ENCODE data around the gene MAN1C1. TPM values are rescaled to one million over a fixed set of nuclear protein-coding genes. Genes with fewer than 3 reads are reported as not detected.
A peak's percentile ranks its signal among the peaks of the same experiment; 100 is the strongest.

MAN1C1 gene
- total RNA-seq, 2 donors from 2014 or later: 22.8 to 34.4 TPM

DNA sequence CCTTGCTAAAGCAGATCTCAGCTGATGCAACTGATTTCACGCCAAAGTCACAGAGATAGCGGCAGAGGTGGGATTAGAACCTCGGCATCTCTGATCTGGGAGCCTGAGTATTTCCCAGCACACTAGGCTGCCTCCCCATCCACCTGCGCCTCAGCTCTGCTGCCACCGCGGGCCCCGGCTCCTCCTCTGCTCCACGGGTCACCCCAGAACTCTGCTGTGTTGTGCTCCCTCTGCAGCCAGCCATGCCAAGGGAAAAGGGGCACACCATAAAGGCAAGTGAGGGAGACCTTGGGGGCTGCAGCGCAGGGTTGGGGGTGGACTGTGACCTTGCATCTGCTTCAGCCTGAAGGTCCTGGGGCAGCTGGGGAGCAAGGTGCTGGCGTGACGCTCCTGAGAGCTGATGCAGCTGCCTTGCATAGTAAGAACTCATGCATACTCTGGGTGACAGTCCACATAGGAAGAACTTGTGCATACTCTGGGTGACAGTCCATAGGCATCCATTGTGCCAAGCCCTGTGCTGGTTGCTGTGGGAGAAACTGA lies 68.7 kb downstream of the MAN1C1 start:
- H3K4me3 ChIP-seq: no peak overlapping the region
- H3K4me1 ChIP-seq (replicated peaks): peaks cover 6% of the 10 kb centered on the region
- intact Hi-C loops (cut with DNase I): no loop called here
- 94% methylated on average over 11 of the region's 11 CpGs for WGBS
- no peak overlapping the region for H3K27ac ChIP-seq
- H3K27me3 ChIP-seq (replicated peaks; ENCODE audit: insufficient read depth): no peaks in the 10 kb centered on the region
- no peaks in the 10 kb centered on the region for H3K36me3 ChIP-seq
- TF ChIP-seq, protein P1, sequence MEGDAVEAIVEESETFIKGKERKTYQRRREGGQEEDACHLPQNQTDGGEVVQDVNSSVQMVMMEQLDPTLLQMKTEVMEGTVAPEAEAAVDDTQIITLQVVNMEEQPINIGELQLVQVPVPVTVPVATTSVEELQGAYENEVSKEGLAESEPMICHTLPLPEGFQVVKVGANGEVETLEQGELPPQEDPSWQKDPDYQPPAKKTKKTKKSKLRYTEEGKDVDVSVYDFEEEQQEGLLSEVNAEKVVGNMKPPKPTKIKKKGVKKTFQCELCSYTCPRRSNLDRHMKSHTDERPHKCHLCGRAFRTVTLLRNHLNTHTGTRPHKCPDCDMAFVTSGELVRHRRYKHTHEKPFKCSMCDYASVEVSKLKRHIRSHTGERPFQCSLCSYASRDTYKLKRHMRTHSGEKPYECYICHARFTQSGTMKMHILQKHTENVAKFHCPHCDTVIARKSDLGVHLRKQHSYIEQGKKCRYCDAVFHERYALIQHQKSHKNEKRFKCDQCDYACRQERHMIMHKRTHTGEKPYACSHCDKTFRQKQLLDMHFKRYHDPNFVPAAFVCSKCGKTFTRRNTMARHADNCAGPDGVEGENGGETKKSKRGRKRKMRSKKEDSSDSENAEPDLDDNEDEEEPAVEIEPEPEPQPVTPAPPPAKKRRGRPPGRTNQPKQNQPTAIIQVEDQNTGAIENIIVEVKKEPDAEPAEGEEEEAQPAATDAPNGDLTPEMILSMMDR (IDR thresholded peaks at IDR 0.05): no peak
- TF ChIP-seq POLR2A (IDR thresholded peaks at IDR 0.05) (no peak), POLR2AphosphoS5 (IDR thresholded peaks at IDR 0.05) (no peak)
- H3K9me3 ChIP-seq: no peaks in the 10 kb centered on the region
- no peak for DNase-seq (ENCODE audit: low spot score)

DNA sequence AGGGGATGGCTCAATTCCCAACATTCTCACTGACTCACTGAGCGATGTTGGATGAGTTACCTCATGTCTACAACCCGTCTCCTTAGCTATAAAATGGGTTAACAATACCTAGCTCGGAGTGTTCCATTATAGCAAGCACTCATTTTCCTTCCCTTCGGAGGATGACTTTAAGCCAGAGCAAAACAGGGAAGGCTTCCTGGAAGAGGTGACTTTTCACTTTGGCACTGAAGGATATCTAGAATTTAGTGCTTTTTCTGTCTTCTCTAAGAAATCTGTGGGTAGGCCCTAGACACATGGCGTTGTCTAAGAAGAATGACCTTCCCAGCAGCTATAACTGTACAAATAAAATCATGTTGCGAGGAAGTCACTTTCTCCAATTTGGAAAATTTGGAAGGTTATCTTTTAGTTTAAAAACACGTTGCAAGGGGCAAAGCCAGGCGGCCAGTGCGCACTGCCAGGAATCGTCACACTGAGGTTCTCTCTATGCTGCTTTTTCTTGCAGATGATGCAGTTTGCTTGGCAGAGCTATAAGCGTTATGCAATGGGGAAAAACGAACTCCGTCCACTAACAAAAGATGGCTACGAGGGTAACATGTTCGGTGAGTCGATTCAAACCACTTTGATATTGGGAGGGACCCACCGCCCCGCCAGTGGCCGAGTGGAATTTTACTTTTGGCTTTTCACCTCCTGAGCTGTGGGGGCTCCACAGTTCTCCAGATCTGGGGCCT lies 69.5 kb downstream of the MAN1C1 start:
- intact Hi-C loops (cut with DNase I): no loop called here
- TF ChIP-seq, protein P1 (IDR thresholded peaks at IDR 0.05): no peak
- TF ChIP-seq POLR2AphosphoS5 (IDR thresholded peaks at IDR 0.05): no peak
- DNase-seq (ENCODE audit: low spot score): no peak
- H3K9me3 ChIP-seq: no peaks in the 10 kb centered on the region
- no peak overlapping the region for H3K27ac ChIP-seq
- H3K4me1 ChIP-seq (replicated peaks): peaks cover 6% of the 10 kb centered on the region
- no peaks in the 10 kb centered on the region for H3K27me3 ChIP-seq (replicated peaks; ENCODE audit: insufficient read depth)
- 91% methylated on average over 19 of the region's 19 CpGs for WGBS
- no peaks in the 10 kb centered on the region for H3K36me3 ChIP-seq
- no peak overlapping the region for H3K4me3 ChIP-seq

DNA sequence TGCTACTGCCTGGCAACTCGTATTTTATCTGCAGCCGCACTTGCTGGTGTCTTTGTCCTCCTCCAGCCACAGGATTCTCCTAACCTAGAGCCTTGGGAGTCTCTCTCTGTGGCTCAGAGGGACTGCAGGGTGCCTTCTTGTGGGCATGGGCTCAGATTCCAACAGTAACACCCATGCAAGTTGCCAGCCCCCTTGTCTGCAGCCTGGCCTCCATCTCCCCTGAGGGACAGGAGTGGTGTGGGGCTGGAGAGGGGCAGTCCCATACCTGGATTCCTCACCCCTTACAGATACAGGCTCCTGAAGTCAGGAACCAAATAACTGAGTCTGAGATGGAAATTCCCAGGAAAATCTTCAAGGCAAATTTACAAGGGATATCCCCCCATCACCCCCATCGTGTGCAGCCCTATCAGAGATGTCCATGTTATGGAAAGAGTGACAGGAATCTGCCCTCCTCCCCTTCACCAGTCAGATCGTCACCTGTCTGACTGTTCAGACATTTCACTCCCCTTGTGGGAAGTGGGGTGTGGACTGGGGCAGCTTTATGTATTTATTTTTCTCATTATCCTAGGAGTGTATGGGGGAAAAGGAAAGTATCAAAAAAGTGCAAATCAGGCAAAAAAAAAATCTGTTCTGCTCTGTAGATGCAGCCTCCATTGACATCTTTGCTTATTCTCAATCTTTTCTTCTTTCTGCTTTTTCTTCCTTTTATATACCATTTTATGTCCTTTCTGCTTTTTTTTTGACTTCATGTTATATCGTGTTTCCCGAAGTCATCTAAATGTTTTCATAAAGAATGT lies 70.8 kb downstream of the MAN1C1 start:
- TF ChIP-seq POLR2A (IDR thresholded peaks at IDR 0.05): no peak
- TF ChIP-seq, protein P1 (IDR thresholded peaks at IDR 0.05): no peak
- no peak for TF ChIP-seq POLR2AphosphoS5 (IDR thresholded peaks at IDR 0.05)
- Histone ChIP-seq H3K27ac (no peak overlapping the region), H3K9me3 (no peaks in the 10 kb centered on the region), H3K36me3 (no peaks in the 10 kb centered on the region), H3K4me3 (no peak overlapping the region), H3K27me3 (replicated peaks; ENCODE audit: insufficient read depth) (no peaks in the 10 kb centered on the region), H3K4me1 (replicated peaks) (peaks cover 6% of the 10 kb centered on the region)
- intact Hi-C loops (cut with DNase I): no loop called here
- WGBS: 88% methylated on average over 6 of the region's 6 CpGs
- no peak for DNase-seq (ENCODE audit: low spot score)

DNA sequence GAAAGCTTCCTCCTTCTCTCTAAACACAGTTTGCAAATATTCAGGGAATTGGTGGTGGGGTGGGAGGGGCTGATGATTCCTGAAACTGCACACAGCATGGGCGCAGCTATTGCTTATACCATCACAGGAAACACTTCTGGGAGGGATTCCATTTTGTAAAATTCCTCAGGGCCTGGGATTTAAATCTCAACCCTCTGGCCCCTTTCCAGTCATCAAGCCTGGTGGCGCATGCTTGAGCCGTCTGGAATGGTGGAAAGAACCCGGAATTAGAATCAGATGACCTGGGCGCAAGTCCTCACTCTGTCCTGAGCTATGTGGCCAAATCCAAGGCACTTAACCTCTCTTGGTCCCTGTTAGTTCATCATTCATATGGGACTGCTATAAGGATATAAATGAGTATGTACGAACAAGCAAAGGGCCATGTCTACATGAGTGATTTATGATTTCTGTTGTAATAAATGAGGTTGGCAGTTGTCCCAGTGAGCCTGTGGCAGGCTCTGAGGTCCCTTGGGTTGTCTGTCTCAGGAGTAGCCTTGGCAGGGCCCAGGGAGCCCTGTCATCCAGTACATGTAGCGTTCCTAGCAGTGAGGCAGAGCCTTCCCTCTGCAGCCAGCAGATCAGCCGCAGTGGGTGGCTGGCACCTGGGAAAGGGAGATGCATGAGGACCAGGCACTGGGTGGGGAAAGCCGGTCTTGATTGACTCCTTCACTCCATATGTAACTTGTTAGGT lies 72.0 kb downstream of the MAN1C1 start:
- no peaks in the 10 kb centered on the region for H3K27me3 ChIP-seq (replicated peaks; ENCODE audit: insufficient read depth)
- no peaks in the 10 kb centered on the region for H3K9me3 ChIP-seq
- TF ChIP-seq POLR2AphosphoS5 (IDR thresholded peaks at IDR 0.05): peak; percentile 29
- TF ChIP-seq, protein P1 (IDR thresholded peaks at IDR 0.05): no peak
- H3K4me3 ChIP-seq: no peak overlapping the region
- no peaks in the 10 kb centered on the region for H3K36me3 ChIP-seq
- DNase-seq (ENCODE audit: low spot score): peak; percentile 36
- no peak overlapping the region for H3K27ac ChIP-seq
- 53% methylated on average over 9 of the region's 9 CpGs for WGBS
- H3K4me1 ChIP-seq (replicated peaks): peaks cover 6% of the 10 kb centered on the region
- intact Hi-C loops (cut with DNase I): no loop called here
